ENCODE measurements around the gene IL24. TPM values are rescaled to one million over a fixed set of nuclear protein-coding genes. Genes with fewer than 3 reads are reported as not detected.

The IL24 gene
- polyA plus RNA-seq, 1 of the 3 experiments (the other 2 are of a cell fraction), result 0.03 TPM

GRCh38 chr1:206949641-206950040 lies 52.4 kb downstream of the IL24 start:
- no peaks in the 10 kb centered on the region for H3K9me2 ChIP-seq
- H3K9me3 ChIP-seq, result no peaks in the 10 kb centered on the region
- peaks cover 23% of the 10 kb centered on the region; the same call in 1 of the 2 replicates for H3K27me3 ChIP-seq (ENCODE audit: insufficient read depth)
- no peak overlapping the region for H3K27ac ChIP-seq (ENCODE audit: low read depth in 2 of 2, low read length in 1 of 2)
- H2AFZ ChIP-seq (ENCODE audit: low read depth), result no peak overlapping the region
- no peak overlapping the region for H3K9ac ChIP-seq
- H4K20me1 ChIP-seq (ENCODE audit: insufficient read depth), result no peaks in the 10 kb centered on the region
- no peaks in the 10 kb centered on the region for H3F3A ChIP-seq (replicated peaks; ENCODE audit: insufficient read depth)
- H3K79me2 ChIP-seq (ENCODE audit: insufficient read depth), result no peaks in the 10 kb centered on the region
- H3K4me3 ChIP-seq (ENCODE audit: low read depth in 2 of 2, low read length in 1 of 2), result no peak overlapping the region
- WGBS (ENCODE audit: low lambda C conversion rate), result 45% methylated on average over 5 of the region's 5 CpGs
- H3K4me1 ChIP-seq (ENCODE audit: control insufficient read depth in 1 of 2, insufficient read depth in 2 of 2, low read depth in 1 of 2, low read length in 1 of 2), result no peaks in the 10 kb centered on the region
- ChIA-PET POLR2A (no interaction called here), CTCF (interaction anchor here (1.5 kb wide), 1 partner anchor 32 kb away, joined by 3 read pairs; no protein-coding TSS in a partner anchor)
- no peaks in the 10 kb centered on the region for H3K36me3 ChIP-seq (replicated peaks in 1 of 2; ENCODE audit: control insufficient read depth in 1 of 2, insufficient read depth in 2 of 2, low read length in 1 of 2)
- no peak overlapping the region for H3K4me2 ChIP-seq
- DNase-seq, result no peak
- TF ChIP-seq USF1 (IDR thresholded peaks at IDR 0.05; ENCODE audit: borderline replicate concordance, low read depth) (no peak), NFIC (IDR thresholded peaks at IDR 0.05; ENCODE audit: borderline replicate concordance) (no peak), POLR2AphosphoS5 (IDR thresholded peaks at IDR 0.05; ENCODE audit: low read depth, low read length) (no peak), IRF3 (IDR thresholded peaks at IDR 0.05; ENCODE audit: low read depth, low read length) (no peak), MEF2A (IDR thresholded peaks at IDR 0.05; ENCODE audit: borderline replicate concordance, low read depth) (no peak), NRF1 (IDR thresholded peaks at IDR 0.05; ENCODE audit: low read depth, low read length) (no peak), RXRA (IDR thresholded peaks at IDR 0.05; ENCODE audit: borderline replicate concordance, low read depth) (no peak)

- CTCF ChIA-PET, result interaction anchor here (0.9 to 1.6 kb wide), 5 partner anchors 18 to 39 kb away, joined by 3 to 5 read pairs (median 4); no protein-coding TSS in a partner anchor
- POLR2A ChIA-PET, result no interaction called here
- TF ChIP-seq NRF1 (IDR thresholded peaks at IDR 0.05; ENCODE audit: low read depth, low read length), result no peak
- TF ChIP-seq EP300 (IDR thresholded peaks at IDR 0.05; ENCODE audit: borderline replicate concordance in 1 of 2, low read depth in 1 of 2, low read length in 1 of 2), result no peak
- TF ChIP-seq FOXJ3 (CRISPR knock-in tag; IDR thresholded peaks at IDR 0.05), result no peak
- TF ChIP-seq REST (IDR thresholded peaks at IDR 0.05; ENCODE audit: low read depth, low read length), result no peak
- TF ChIP-seq TCF12 (IDR thresholded peaks at IDR 0.05), result no peak
- TF ChIP-seq RFX5 (IDR thresholded peaks at IDR 0.05; ENCODE audit: low read length), result no peak
- TF ChIP-seq SMC3 (IDR thresholded peaks at IDR 0.05; ENCODE audit: low read depth, low read length), result no peak
- TF ChIP-seq PBX3 (IDR thresholded peaks at IDR 0.05), result no peak
- no peak for TF ChIP-seq FOXM1 (IDR thresholded peaks at IDR 0.05; ENCODE audit: low read depth)
- TF ChIP-seq ELF1 (IDR thresholded peaks at IDR 0.05), result no peak
- no peak for TF ChIP-seq MXI1 (IDR thresholded peaks at IDR 0.05; ENCODE audit: low read depth, low read length)
- no peak for TF ChIP-seq TAF1 (IDR thresholded peaks at IDR 0.05; ENCODE audit: borderline replicate concordance, low read depth, low read length)
- TF ChIP-seq RAD21 (IDR thresholded peaks at IDR 0.05; ENCODE audit: low read length), result no peak
- TF ChIP-seq CTCF (IDR thresholded peaks at IDR 0.05), result no peak
Measured at GRCh38 chr1:206951318-206952100, 54.3 kb downstream of the IL24 start.

More at GRCh38 chr1:206951318-206952100, 54.3 kb downstream of the IL24 start:
- H3F3A ChIP-seq (replicated peaks; ENCODE audit: insufficient read depth), result no peaks in the 10 kb centered on the region
- H3K4me1 ChIP-seq (ENCODE audit: control insufficient read depth in 1 of 2, insufficient read depth in 2 of 2, low read depth in 1 of 2, low read length in 1 of 2), result no peaks in the 10 kb centered on the region
- H3K9ac ChIP-seq, result no peak overlapping the region
- no peaks in the 10 kb centered on the region for H3K9me3 ChIP-seq
- H3K9me2 ChIP-seq, result no peaks in the 10 kb centered on the region
- H4K20me1 ChIP-seq (ENCODE audit: insufficient read depth), result no peaks in the 10 kb centered on the region
- H3K4me3 ChIP-seq (ENCODE audit: low read depth in 2 of 2, low read length in 1 of 2), result no peak overlapping the region
- H3K27ac ChIP-seq (ENCODE audit: low read depth in 2 of 2, low read length in 1 of 2), result no peak overlapping the region
- H3K79me2 ChIP-seq (ENCODE audit: insufficient read depth), result no peaks in the 10 kb centered on the region
- H3K36me3 ChIP-seq (replicated peaks in 1 of 2; ENCODE audit: control insufficient read depth in 1 of 2, insufficient read depth in 2 of 2, low read length in 1 of 2), result no peaks in the 10 kb centered on the region
- peaks cover 20% of the 10 kb centered on the region; the same call in 1 of the 2 replicates for H3K27me3 ChIP-seq (ENCODE audit: insufficient read depth)
- H3K4me2 ChIP-seq, result no peak overlapping the region
- no peak overlapping the region for H2AFZ ChIP-seq (ENCODE audit: low read depth)
- no peak for DNase-seq
- WGBS (ENCODE audit: low lambda C conversion rate), result 60% methylated on average over 4 of the region's 4 CpGs

Measured in SK-N-SH (cell line).